ENCODE measurements around the gene WDR62.

WDR62 gene

DNA sequence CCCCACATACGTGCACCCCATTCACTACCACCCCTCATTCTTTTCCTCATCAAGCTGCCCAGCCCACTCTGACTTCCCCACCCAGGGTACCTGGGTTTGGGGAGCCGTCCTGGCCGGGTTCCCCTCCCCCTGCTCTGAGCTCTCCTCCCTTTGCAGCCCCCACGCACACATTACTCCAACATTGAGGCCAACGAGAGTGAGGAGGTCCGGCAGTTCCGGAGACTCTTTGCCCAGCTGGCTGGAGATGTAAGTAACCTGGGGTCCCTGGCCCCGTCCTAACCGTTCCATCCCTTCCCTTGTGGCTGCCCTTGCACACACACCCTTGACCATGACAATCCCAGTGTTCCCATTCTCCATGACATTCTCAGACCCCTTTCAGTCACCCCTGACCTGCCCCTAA is 87.8 kb downstream of the WDR62 start:
- no peak for DNase-seq

DNA sequence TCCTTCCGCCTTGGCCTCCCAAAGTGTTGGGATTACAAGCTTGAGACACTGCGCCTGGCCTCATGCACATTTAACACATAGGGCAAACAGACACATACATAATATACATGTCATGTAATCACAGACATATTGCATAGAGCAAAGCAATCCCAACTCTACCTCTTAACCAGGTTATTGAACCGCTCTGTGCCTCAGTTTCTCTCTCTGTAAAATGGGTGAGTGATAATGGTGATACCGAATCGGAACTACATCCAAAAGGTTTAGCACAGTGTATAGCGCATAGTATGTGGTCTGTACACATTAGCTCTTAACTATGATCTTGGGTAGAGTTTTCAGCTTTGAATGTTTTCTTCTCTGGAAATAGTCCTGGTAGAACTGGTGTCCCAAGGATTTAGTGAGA is 89.9 kb downstream of the WDR62 start:
- DNase-seq, result no peak

- no peak for DNase-seq
Measured at GRCh38 chr19:36149673-36150406, 95.1 kb downstream of the WDR62 start.

DNA sequence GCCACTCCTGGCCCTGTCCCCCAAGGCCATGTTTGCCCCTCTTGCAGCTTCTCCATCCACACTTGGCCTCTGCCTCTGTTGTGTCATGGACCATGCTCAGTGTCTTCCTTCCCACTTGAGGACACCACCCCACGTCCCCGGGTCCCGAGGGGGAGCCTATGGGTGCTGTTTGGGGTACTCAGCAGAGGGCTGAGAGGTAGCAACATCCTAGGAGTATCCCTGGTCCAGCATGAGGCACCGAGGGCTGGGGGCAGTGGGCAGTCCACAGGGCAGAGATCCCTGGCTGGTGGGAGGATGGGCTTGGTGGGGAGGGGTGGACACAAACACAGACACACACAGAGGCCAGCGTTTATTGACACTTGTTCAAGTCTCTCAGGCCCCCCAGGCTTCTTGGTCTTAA is 95.9 kb downstream of the WDR62 start:
- DNase-seq, result no peak

DNA sequence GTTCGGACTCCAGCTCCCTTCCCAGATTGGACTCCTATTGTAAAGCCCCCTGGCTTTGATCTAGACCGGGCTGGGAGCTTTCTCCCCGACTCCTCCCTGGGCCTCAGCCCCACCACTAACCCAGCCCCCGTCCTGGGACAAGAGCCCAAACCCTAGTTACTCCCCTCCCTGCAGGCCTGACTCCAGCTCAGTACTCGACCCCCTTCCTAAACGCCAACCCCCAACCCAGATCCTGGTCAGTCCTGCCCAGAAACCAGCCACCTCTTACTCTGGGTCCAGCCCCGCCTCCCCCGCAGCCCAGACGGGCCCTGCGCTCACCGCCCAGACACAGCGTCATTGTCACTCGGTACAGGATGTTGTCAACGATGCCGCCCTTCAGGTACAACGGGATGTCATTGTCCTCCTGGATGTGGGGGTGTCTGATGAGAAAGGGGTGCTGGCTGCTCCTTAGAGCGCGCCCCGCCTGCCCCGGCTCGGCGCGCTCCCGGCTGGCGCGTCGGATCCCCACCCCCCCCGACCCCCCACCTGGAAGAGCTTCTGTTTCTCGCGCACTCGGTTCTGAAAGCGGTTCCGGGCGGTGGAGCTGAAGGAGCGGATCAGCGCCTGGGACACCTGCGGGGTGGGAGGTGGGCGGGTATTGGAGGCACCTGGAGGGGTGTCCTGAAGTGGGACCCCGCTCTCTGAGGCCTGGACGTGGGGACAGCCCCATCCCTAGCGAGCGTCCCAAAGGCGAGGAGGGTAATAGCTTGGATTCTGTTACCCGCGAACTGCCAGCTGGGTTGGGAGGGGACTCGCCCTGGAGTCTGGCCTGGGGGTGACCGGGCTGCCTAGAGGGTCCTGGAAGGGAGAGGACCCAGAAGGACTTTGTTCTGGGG is 96.7 kb downstream of the WDR62 start:
- no peak for DNase-seq

DNA sequence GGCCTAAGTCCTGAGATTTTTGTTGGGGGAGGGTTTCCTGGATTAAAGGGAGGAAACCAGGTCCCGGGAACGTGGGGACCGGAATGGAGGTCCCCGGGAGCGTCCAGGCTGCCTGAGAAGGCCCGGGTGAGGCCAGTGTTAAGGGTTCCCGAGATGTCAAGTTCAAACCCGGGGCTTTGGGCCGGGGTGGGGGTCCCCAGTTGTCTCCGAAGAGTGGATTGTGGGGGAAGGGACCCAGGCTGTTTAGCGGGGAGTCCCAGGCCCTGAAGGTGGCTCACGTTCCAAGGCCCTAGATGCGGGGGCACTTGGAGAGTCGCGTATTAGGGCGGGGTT is 97.3 kb downstream of the WDR62 start:
- no peak for DNase-seq

DNA sequence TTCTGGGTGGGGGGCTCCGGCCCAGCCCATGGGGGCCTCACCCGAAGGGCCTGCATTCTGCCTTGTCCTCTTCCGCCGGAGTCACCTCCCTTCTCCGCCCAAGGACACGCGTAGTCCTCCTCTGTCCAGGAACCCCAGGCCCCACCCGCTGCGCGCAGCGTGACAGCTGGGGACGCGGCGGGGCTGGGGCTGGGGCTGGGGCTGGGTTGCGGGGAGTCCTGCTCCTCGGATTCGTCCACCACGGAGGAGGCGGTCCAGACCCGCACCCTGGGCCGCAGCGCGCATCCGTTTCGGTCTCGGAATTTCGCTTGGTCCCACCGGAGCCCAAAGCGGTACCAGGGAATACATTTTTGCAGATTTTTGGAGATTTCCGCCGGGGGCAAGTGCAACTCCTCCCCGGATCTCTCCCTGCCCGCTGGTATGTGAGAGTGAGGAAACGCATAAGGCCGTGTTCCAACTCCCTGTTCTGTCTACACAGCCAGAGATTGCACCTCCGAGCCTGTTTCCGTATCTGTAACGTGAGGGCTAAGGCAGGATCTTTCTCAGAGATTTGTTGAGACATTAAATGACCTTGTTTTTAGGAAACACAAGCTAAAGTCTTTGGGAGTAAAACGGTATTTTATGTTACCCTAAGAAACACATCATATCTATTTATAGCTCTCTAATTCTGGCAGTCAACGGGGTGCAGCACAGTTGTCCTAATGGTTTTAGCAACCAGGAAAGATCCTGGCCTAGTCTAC is 97.8 kb downstream of the WDR62 start, which contains the start of gene COX7A1:
TSS of gene COX7A1 (minus strand) at position 96 of the 740 bp plus-strand sequence. CDS start at position 56, 40 bp downstream.
- no peak for DNase-seq

DNA sequence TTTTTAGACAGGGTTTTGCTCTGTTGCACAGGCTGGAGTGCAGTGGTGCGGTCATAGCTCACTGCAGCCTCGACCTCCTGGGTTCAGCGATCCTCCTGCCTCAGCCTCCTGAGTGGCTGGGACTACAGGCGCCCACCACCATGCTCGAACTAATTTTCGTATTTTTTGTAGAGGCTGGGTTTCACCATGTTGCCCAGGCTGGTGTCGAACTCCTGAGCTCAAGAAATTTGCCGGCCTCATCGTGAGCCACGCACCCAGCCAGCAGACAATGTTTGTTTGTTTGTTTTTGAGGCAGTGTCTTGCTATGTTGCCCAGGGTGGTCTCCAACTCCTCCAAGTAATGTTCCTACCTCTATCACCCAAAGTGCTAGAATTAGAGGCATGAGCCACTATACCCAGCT is 98.4 kb downstream of the WDR62 start:
- DNase-seq, result no peak
